NCI-H2196 (cell line): Measurements from ENCODE around the gene RMND5A.

Source experiments
- DNase-seq: peaks from one replicate; lab custom pipeline; 2025; ENCODE audit not compliant: unreplicated experiment; lab: John Stamatoyannopoulos, UW

Gene RMND5A

GRCh38 chr2:86825693-86826381 lies 105.7 kb downstream of the RMND5A start:
- no peak for DNase-seq

- no peak for DNase-seq
Observed at GRCh38 chr2:86826951-86827350, 106.9 kb downstream of the RMND5A start.
